Smooth muscle cell of the brain vasculature (primary cell): ENCODE results near the gene ZG16B.

Experiments
- DNase-seq: peaks from one replicate; pipeline ENCODE4 v3.0.0-alpha.2; 2012; ENCODE audit warnings: low read depth, low spot score

The ZG16B gene

GRCh38 chr16:2804728-2805127 is 25.4 kb upstream of the ZG16B start:
- DNase-seq, result no peak

- DNase-seq, result no peak
These were observed 23.8 kb upstream of the ZG16B start for GRCh38 chr16:2806286-2806685.

DNA sequence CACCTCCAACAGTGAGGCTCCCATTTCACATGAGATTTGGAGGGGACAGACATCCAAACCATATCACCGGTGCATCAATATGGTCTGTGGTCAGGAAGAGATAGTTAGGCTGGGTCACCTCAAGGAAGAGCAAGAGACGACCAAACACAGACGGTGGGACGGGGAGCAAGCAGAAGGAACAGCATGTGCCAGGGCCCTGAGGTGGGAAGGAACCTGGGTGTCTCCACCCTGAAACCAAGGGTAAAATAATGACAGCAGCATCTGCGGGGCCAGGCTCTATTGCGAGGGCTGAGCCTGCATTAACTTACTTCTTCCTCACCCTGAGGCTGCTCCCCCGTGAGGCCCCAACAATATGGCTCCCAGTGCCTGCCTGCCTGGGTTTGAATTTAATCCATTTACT is 21.9 kb upstream of the ZG16B start:
- DNase-seq, result no peak

GRCh38 chr16:2809149-2809760 is 20.8 kb upstream of the ZG16B start:
- DNase-seq, result no peak

- DNase-seq, result no peak
These were observed 19.5 kb upstream of the ZG16B start for GRCh38 chr16:2810651-2811050.

- no peak for DNase-seq
These were observed 18.2 kb upstream of the ZG16B start for GRCh38 chr16:2811703-2812471.

DNA sequence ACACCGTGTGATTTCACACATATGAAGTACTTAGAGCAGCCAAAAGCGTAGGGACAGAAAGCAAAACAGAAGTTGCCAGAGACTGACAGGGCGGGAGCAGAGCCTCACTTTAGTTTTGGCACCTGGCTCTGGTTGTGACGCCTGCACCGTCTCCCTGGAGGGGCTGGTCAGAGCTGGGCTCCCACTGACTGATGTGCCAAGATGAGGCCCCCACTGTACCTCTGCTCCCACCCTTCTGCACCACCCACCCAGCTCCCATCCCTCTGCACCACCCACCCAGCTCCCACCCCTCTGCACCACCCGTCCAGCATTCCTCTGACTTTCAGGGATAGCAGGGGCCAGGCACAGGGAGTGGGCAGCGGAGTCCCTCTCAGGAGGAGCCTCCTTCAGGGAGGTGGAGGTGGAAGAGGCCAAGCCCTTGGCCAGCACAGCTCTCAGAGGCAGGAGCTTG is 16.3 kb upstream of the ZG16B start:
- no peak for DNase-seq

DNA sequence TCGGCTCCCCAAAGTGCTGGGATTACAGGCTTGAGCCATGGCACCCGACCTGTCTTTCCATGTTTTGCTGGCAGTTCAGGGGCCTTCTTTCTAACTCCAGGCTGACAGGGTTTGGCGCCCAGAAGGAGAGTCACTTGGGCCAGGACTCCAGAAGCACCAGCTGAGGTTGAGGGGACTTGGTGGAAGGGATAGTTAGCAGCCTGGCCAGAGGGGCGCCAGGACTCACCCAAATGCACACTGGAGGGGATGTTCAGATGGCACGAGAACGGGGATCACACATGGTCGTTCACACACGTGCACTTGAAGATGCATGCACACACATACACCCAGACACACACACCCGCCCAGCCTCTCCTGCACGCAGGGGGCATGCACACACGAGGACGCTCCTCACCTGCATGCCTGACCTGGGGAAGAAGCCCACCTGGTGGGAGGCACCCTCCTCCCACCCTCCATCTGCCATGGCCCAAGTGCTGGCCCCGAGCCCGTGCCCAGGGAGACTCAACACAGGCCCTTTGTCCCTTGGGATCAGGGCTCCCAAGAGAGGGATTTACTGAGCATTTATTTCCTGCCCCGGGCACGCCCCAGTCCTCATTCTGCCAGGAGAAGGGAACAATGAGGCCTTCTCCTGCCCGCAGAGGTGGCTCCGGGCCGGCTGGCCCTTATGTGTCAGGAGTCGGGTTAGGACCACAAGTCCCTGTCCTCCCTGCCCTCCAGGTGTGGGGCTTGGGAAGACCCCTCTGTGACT is 15.4 kb upstream of the ZG16B start:
- DNase-seq, result no peak

GRCh38 chr16:2815299-2815771 is 14.8 kb upstream of the ZG16B start:
- no peak for DNase-seq

GRCh38 chr16:2816751-2817339 is 13.3 kb upstream of the ZG16B start, which contains the start of gene PRSS21:
TSS of gene PRSS21 (plus strand) at chr16:2817237. CDS start at chr16:2817269, 32 bp downstream.
- no peak for DNase-seq

GRCh38 chr16:2817340-2818271 is 12.5 kb upstream of the ZG16B start:
- no peak for DNase-seq

DNA sequence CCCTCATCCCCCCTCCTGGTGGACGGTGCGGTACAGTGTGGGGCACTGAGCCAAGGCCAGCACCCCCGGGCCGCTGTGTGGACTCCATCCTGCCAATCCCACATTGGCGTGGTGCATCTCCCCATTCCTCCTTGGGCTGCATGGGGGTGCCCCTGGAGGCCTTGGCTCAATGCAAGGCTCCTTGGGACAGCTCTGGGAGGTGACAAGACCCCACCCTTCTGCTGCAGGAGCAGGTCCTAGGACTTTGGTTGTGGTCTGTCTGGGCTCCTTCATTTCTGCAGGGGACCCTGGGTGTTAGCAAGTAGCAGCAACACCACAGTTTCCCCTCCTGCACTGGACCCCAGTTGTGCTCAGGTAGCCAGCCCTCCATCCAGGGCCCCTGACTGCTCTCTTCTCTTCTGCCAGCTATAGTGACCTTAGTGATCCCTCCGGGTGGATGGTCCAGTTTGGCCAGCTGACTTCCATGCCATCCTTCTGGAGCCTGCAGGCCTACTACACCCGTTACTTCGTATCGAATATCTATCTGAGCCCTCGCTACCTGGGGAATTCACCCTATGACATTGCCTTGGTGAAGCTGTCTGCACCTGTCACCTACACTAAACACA is 11.7 kb upstream of the ZG16B start:
- no peak for DNase-seq

GRCh38 chr16:2819179-2819938 is 10.7 kb upstream of the ZG16B start:
- no peak for DNase-seq

- DNase-seq, result no peak
These were observed 9.9 kb upstream of the ZG16B start for GRCh38 chr16:2819939-2820835.

- DNase-seq, result no peak
These were observed 9.1 kb upstream of the ZG16B start for GRCh38 chr16:2820836-2821486.

- DNase-seq, result no peak
These were observed 8.5 kb upstream of the ZG16B start for GRCh38 chr16:2821487-2822157.

GRCh38 chr16:2822158-2822495 is 8.0 kb upstream of the ZG16B start:
- no peak for DNase-seq

GRCh38 chr16:2822496-2822895 is 7.6 kb upstream of the ZG16B start:
- DNase-seq, result no peak
